GM21737 (cell line): Measurements from ENCODE around the gene PPFIA2.
"Not testable (repeated sequence)": the region's sequence is repeated elsewhere in the genome, so short reads cannot be mapped to it uniquely, and the experiment has no call there.

ENCODE experiments used
- ATAC-seq: cut with Tn5 transposase; IDR thresholded peaks from one replicate; pipeline ENCODE4 v1.9.1; 2021; ENCODE audit warnings: mild to moderate bottlenecking, moderate library complexity; ENCODE audit not compliant: unreplicated experiment

PPFIA2 gene

GRCh38 chr12:81216739-81217138 is 542.4 kb downstream of the PPFIA2 start:
- ATAC-seq: no peak

- ATAC-seq: no peak
Measured at GRCh38 chr12:81212996-81213696, 546.0 kb downstream of the PPFIA2 start.

GRCh38 chr12:81211306-81211705 is 547.8 kb downstream of the PPFIA2 start:
- ATAC-seq: no peak

GRCh38 chr12:81209772-81210225 is 549.4 kb downstream of the PPFIA2 start:
- ATAC-seq: not testable (repeated sequence)

- no peak for ATAC-seq
Measured at GRCh38 chr12:81209012-81209411, 550.1 kb downstream of the PPFIA2 start.

GRCh38 chr12:81208187-81208911 is 550.8 kb downstream of the PPFIA2 start:
- no peak for ATAC-seq
